HG02642 (cell line): ENCODE data around the gene NDST1.

Experiments used
- ATAC-seq: cut with Tn5 transposase; IDR thresholded peaks from one replicate; pipeline ENCODE4 v1.9.1; 2021; ENCODE audit warnings: mild to moderate bottlenecking; ENCODE audit not compliant: unreplicated experiment, poor library complexity

The NDST1 gene

DNA sequence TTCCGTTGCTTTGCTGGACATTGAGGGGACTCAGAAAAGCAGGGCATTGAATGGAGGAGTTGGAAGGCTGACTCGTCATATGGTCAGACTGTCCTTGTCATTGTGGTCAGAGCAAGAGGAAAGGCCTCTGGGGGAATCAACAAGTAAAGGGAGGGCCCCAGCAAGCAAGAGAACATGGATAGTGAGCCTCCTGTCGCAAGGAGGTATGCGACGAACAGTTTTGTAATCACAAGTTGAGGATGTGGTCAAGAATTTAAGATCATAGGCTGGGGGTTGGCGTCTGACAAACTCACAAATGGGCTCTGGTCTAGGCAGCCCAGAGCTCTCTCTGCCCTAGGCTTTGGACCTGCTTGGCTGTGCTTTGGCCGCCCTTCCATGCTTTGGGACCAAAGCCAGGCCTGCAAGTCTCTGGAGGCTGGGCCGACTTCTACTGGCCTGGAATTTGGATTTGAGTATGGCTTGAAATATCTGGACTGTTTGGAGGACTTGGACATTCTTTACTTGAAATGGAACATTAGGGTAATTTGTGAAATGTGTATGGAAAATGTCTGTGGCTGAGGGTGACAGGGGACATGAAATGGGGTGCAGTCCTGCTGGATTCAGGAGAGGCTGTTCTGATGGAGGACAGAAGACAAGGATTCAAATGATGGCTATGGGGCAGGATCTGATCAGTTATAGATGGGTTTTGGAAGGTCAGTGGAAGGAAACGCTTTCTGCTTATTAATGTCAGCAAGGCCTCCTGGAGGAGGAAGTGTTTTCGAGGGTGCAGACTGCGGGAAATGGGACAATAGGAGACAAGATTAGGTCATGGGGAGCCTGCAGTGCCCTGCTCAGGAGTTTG, 19.2 kb upstream of the NDST1 start:
- ATAC-seq, result no peak

DNA sequence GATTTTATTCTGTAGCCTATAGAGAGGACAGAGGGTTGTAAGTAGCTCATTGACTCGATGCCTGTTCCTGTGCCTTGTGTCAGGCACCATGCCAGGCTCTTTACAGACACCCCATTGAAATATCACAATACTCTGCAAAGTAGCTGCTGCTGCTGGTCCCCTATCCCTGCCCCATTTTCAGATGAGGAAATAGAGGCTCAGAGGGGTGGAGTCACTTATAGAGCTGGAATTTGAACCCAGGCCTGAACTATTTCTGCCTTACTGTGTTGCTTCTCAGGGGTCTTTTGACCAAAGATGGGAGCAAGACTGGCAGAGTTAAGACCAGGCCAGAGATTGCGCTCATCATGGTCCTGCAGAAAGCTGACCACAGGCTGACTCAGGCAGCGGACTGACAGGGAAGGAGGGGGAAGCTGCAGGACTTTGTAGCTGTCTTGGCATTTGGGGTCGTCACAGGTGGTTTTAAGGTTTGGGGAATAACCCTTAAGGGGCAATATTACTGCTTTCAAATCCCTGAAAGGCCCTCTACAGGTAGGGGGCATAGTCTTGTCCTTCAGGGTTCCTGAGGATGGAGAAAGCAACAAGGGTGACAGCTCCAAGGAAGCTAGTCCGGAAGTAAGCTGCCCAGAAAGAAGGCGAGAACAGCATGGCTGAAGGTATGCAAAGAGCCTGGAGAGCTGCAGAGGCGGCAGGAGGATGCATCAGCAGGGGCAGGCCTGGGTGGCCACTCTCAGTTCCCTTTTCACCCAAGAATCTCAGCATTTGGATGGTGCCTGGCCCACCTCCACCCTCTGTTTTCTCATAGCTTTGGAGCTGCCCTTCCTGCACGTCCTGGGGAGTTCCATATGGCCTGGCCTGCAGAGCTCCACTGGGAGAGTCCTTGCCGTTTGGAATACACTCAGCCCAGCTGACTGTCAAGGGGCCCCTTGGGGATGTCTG, 18.3 kb upstream of the NDST1 start:
- ATAC-seq, result peak; percentile 85

DNA sequence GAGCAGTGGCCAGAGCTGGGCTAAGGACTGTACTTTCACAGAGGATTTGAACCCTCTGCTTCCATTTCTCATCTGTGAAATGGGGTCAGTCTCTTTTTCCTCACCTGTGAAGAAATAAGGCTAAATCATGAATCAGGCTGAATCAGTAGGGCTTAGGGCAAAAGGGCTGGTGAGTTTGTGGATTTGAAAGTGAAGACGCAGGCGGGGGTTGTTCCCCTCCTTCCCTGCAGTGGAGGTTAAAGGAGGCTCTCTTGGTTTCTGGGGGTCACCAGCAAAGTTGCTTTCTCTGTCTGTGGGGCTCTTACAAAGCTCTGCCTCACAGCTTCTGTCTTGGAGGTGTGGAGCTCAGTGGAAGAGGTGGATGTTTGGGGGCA, 17.6 kb upstream of the NDST1 start:
- no peak for ATAC-seq

DNA sequence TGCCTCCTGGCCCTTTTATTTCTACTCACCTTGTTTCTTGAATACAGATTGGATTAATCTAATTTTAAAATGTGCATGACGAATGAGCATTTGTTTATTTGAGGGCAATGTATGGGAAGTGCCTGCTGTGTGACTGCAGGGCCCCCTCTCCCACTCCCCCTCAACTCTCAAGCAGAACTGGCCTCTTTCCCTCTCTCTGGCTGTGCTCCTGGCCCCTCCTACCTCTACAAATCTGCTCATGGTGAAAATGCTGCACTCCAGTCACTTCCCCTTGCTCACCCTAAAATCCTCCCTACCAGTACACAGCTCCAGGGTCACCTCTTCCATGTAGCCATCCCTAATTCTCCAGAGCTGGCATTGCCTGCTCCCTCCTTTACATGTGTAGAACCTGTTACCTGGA, 17.2 kb upstream of the NDST1 start:
- no peak for ATAC-seq

DNA sequence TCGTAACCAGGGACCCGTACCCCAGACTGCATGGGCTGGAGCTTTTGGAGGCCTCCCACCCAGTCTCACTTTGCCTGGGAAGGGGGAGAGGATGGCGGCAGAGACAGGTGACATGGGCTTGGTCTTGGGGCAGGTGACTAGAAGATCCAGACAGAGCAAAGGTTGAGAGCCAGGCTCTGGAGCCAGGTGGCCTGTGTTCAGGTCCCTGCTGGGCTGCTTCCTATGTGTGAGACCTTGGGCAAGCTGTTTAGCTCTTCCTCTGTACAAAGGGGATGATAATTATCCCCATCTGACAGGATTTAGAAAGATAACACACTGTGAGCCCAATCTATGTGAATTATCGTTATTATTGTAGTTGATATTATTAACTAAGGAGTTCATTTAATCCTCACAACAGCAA, 16.1 kb upstream of the NDST1 start:
- ATAC-seq, result no peak

DNA sequence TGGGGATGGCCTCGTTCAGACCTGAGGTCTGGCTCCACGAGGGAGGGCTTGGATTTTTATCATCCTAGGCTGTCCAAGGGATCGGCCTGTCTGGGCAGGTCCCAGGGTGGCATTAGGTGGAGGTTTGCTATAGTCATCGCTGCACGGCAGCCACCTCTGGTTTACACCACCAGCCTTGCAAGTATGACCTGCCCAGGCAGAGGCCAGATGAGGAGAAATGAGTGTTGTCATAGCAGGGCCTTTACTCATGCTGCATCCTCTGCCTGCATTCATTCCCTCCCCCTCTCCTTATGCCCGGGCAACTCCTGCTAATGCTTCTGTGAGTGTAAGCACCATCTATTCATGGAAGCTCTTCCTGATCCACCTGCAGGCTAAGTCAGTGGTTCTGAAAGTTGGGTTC, 15.3 kb upstream of the NDST1 start:
- no peak for ATAC-seq

DNA sequence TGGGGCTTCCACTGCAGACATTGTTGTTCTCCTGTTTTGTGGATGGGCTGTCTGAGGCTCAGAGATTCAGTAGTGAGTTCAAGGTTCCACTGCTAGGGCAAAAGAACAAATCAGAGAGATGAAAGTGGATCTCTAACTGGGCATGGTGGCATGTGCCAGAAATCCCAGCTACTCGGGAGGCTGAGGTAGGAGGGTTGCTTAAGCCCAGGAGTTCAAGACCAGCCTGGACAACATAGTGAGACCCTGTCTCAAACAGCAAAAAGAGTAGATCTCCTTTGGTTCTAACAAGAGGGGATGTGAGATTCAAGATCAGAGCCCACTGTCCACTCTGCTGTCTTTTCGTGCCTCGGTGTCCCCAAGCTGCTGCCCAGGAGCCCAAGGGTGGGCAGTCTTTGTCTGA, 11.8 kb upstream of the NDST1 start:
- ATAC-seq, result no peak

DNA sequence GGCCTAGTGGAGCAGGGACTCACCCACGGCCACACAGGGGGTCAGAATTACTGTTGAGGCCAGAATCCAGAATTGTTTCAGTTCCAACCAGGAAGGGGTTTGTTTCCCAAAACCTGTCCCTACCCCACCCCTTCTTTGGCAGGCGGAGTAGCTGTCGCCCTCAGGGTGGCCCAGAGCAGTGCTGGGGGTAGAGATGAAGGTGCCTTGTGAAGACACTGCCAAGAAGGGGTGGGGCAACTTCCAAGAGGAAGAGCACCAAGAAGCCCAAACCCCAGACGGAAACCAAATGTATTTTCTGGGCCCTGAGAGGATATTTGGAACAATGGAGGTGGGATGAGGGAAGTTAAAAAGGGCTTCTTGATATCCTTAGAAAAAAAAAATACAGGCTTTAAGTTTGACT, 11.4 kb upstream of the NDST1 start:
- ATAC-seq, result no peak

DNA sequence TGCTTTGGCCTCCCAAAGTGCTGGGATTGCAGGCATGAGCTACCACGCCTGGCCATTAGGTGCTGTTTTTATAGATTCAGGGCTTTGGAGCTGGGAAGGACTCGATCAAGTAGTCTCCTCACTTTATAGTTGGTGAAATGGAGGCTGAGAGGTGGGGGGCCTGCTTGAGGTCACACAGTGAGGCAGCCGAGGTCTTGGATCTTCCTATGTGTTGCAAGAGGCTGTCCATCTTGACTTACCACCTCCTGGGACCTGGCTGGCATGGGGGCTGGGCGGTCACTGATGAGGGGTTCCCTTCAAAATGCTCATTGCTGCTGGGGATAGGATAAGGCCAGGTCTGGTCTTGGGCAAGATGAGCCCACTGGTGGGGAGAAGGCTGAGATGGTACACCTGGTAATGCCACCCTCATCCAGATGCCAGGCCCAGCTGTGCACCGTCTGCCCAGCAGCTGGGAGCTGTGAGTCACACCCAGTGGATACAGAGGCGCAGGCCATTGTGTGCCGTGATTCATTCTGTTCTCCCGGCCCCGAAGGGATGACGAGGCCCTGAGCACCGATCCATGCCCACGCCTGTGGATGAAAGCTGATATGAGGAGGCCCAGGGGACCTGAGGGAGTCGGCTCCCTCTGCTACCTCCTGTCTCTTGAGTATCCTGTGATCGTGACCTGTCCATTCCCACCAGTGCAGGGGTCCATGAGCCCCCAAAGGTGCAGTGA, 10.5 kb upstream of the NDST1 start:
- no peak for ATAC-seq

DNA sequence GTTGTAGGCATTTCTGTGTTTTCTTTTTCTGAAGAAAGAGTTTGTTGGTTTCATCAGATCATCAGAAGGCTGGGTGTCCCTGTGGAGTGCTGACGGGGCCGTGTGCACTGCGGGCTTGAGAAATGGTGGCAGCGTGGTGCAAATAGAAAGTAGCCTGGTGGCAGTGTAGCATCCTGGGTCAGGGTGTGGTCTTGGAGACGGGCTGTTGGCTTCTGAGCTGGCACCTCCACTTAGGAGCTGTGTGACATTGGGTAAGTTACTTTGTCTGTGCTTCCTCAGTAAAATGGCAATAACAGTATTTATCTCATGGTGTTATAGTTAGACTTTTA, 10.0 kb upstream of the NDST1 start:
- no peak for ATAC-seq

DNA sequence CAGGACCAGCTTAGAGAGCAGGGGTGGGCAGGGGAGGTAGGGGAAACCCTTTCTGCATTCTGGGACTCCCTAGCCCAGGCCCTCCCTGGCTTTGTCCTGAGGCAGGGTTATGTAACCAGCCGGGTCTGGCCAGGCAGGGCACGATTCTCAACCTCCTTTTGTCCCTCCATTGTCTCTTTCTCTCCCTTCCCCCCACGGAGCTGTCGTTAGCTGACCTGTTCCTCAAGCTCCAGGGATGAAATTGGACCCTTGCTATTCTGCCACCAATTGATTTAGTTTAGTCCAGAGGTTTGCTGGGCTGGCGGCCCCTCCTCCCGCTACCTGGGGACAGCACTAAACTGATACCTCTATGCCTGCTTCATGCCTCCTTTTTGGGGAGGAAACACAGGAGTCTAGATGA, 9.4 kb upstream of the NDST1 start:
- no peak for ATAC-seq

DNA sequence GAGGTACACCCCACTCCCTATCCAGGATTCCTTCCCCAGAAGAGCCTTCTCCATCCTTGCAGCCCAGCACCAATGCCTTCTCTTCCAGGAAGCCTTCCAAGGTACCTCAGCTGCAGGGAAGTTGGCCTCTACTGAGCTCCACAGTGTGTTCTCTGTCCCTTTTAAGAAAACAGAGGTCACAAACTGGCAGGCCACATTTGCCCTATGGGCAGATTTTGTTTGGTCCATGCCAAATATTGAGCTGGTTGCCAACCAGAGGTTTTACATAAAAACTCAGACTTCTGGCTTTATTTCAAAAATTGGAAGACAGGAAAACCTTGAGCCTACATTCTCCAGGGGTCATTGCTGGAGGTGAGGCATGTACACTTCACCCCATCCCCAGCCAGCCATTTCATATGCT, 9.0 kb upstream of the NDST1 start:
- ATAC-seq, result no peak

DNA sequence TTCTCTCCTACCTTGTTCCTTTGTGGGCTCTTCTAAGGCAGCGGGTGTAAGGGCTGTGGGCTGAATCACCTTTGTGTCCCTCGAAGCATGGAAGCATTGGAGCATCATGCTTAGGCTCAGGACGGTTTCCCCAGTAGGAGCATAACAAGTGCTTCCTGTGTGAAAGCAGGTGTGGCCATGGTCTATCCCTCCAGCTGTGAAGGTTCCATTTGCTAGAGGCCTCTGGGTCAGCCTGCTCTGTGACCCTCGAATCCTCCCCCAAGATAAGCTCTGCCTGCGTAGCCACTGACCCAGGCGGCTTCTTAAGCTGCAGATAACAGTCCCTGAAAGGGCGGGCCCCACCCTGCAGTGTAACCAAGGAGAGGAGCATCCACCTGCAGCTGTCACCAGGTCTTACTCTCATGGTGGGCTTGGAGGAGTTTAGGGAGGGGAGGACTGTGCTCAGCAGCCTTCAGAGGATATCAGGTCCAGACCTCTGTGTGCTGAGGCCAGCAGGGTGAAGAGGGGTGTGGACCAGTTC, 8.4 kb upstream of the NDST1 start:
- no peak for ATAC-seq

DNA sequence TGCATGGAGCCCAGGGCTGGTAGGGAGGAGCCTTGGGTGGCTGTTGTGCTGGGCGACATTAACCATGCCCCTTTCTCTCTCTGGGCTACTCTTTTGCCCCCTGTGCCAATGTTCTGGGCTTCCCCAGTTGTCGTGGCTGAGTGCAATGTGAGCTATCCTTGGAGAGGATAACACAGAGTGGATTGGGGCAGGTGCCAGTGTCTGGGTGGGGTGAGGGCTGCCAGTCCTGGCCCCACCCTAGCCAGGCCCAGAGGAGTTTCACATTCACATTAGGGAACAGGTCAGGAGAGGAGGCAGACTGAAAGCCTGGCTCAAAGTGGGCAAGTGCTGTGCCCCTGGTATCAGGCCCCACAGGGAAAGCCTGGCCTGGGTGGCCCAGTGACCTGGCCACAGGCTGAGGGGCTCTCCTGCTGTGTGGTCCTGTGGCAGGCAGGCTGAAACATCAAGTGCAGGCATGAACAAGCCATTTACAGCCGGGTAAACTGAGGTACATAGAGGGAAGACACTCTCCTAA, 7.5 kb upstream of the NDST1 start:
- no peak for ATAC-seq

DNA sequence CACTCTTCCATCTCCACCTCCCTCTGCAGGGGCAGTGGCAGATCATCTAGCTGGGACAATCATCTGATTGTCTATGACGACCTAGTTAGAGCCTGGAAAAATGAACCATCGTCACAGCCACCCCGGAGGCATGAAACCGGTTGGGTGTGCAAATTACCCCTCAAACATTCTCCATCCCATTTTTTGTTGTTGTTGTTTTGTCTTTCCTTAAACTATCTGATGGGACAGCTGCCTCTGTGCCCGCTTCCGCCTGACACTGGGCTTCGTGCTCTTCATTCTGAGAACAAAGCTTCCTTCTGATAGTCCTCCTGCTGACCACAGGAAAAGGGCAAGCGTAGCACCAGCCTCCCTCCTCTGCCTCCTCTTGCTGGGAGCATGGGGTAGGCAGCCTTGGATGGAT, 7.0 kb upstream of the NDST1 start:
- ATAC-seq, result no peak

DNA sequence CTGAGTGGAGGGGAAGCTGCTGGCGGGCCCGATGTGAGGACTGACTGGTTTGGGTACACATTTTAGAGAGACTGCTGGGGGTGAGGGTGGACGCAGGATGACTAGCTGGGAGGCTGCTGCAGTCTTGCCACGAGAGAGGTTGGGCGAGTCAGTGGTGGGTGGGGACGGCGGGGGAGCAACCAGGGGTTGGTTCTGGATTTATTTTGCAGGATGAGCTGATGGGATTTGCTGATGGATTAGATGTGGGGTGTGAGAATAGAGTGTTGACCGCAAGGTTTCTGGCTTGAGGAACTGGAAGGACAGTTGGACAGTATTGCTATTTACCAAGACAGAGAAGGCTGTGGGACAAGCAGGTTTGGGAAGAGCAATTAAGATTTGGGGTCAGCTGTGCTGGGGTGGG, 5.8 kb upstream of the NDST1 start:
- no peak for ATAC-seq

DNA sequence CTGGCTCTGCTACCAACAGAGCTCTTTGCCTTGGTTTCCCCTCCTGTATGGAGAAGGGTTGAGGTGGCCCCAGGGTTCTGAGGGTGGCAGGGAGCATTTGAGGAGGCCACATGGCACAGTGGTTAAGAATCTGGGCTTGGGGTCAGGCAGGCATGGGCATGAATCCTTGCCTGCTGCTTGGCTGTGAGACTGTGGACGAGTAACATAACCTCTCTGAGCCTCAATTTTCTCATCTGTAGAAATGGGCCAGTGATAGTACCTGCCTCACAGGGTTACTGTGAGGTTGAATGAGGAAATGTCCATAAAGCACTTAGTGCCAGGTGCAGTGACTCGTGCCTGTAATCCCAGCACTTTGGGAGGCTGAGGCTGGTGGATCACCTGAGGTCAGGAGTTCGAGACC, 5.1 kb upstream of the NDST1 start:
- no peak for ATAC-seq

DNA sequence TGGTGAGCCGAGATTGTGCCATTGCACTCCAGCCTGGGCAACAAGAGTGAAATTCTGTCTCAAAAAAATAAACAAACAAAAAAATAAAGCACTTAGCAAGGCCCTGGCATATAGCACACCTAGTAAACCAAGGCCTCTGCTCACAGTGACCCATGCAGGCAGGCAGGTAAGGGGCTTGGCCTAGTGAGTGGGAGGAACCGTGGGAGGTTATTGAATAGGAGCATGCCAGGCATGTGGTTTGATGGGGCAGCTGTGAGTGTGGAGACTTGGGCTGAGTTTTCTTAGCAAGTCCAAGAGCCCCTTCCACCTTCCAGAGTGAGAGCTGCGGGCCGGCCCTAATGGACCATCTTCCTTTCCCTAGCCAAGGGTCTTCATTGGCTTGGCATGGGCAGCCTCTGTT, 4.5 kb upstream of the NDST1 start:
- no peak for ATAC-seq

DNA sequence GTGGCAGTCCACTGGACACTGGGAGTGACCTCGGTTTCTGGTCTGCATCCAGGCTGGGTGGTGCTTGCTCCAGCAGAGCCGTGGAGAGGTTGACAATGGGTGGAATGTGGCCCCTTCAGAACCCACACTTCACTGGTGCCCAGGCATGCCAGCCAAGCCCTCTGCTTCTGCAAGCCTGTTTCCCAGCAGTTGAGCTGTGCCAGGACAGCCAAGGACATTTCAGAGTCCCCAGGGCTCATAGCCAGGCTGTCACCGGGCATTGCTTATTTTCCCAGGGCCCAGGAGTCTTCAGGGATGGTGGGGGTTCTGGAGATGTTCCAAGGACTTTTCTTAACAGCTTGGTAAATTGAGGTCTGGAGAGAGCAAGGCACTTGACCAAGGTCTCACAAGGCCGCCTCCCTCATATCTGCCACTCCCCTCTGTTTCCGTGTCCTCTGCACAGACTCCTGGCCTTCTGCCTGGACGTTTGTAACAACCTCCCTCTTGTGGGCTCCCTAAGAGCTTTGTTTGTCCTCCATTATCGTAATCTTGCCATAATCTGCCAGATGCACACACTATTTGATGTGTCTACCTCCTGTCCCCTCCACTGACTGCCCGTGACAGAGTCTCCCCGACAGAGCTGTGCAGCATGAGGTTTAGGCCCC, 3.8 kb upstream of the NDST1 start:
- no peak for ATAC-seq

DNA sequence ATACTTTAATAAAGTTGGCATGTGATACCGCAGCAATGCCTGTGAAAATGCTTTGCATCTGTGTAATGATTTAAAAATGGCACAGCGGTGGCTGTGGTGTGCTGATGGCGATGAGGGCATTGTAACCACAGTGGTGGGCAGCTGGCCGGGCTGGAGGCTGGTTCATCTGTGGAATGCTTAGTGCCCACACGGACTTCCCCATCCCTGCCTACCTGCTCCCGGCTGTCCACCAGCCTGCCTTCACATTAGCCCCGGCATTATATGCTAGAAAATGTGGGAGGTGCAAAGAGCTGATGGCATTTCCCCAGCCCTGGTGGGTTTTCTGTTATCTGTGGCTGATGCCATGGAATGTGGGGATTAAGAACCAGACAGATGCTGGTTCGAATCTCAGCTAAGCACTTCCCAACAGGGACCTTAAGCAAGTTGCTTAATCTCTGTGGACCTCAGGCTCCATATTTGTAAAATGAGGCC, 2.9 kb upstream of the NDST1 start:
- ATAC-seq, result no peak
